ENCODE measurements around the gene RAB43. TPM values are rescaled to one million over a fixed set of nuclear protein-coding genes. Genes with fewer than 3 reads are reported as not detected.
A peak's percentile ranks its signal among the peaks of the same experiment; 100 is the strongest.

RAB43 gene
- total RNA-seq, 1 experiment from 2014 or later = 22.4 TPM

DNA sequence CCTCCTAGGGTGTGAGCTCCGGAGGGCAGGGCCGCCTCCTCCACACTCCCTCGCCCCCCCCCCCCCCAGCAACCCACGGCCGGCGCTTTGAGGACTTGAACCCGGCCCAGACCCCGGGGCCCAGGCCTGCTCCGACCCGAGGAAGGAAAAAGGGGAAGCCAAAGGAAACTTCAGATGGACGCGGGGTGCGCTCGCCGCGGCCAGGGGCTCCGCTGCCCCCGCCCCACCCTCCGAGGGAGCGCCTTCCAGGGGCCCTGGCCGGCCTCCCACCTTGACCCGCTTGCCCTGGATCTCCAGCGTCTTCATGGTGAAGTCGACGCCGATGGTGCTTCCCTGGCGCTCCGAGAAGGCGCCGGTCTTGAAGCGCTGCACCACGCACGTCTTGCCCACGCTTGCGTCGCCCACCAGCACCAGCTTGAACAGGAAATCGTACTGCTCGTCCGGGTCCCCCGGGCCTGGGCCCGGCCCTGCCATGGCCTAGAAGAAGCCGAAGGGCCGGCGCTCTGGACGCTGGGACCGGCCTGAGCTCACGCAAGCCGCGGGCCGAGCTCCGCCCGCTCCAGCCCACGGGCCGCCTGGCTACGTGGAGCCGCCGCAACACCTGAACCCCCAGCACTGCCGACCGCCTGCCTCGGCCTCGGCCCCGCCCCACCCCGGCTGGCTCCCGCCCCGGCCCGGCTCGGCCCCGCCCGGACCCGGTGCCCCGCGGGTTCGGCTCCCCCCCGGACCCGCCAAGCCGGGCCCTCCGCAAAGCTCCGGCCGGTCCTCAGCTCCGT is 400 bp downstream of the RAB43 start:
- H3K27ac ChIP-seq (ENCODE audit: low read length) = peak overlapping the region; percentile 83
- ATAC-seq (peak; percentile 4), DNase-seq (no peak)
- no TSS peak for BruUV-seq (replicated peaks)
- intact Hi-C loops (cut with micrococcal nuclease) = loop anchor here (2.0 kb wide), 2 partner anchors 68 to 128 kb away; partner anchors contain the start of gene COPG1
- H3K27me3 ChIP-seq (ENCODE audit: low read length) = no peaks in the 10 kb centered on the region
- peak overlapping the region; percentile 87 for H3K4me2 ChIP-seq (ENCODE audit: low read length)
- TF ChIP-seq EZH2phosphoT487 (IDR thresholded peaks at IDR 0.05; ENCODE audit: borderline replicate concordance, low read length) = no peak
- no peak for TF ChIP-seq EZH2 (IDR thresholded peaks at IDR 0.05; ENCODE audit: low read length, unreplicated experiment)
- TF ChIP-seq, protein P1, sequence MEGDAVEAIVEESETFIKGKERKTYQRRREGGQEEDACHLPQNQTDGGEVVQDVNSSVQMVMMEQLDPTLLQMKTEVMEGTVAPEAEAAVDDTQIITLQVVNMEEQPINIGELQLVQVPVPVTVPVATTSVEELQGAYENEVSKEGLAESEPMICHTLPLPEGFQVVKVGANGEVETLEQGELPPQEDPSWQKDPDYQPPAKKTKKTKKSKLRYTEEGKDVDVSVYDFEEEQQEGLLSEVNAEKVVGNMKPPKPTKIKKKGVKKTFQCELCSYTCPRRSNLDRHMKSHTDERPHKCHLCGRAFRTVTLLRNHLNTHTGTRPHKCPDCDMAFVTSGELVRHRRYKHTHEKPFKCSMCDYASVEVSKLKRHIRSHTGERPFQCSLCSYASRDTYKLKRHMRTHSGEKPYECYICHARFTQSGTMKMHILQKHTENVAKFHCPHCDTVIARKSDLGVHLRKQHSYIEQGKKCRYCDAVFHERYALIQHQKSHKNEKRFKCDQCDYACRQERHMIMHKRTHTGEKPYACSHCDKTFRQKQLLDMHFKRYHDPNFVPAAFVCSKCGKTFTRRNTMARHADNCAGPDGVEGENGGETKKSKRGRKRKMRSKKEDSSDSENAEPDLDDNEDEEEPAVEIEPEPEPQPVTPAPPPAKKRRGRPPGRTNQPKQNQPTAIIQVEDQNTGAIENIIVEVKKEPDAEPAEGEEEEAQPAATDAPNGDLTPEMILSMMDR (conservative IDR thresholded peaks at IDR 0.05; ENCODE audit: low read depth, low read length) = no peak
- POLR2A ChIA-PET (ENCODE audit: unreplicated experiment) = interaction anchor here (0.7 kb wide), 1 partner anchor 68 kb away, joined by 3 read pairs; no protein-coding TSS in a partner anchor
- H2AFZ ChIP-seq (ENCODE audit: low read length) = peak overlapping the region; percentile 65
- CTCF ChIA-PET = interaction anchor here (0.5 to 0.6 kb wide), 2 partner anchors 159 to 464 kb away, joined by 3 to 6 read pairs; no protein-coding TSS in a partner anchor
- no peaks in the 10 kb centered on the region for H3K9me3 ChIP-seq (ENCODE audit: low read length)
- peaks cover 33% of the 10 kb centered on the region for H3K79me2 ChIP-seq (ENCODE audit: low read length)
- no peaks in the 10 kb centered on the region for H3K36me3 ChIP-seq (ENCODE audit: low read depth, low read length)
- peak overlapping the region; percentile 74 for H3K9ac ChIP-seq (ENCODE audit: low read length)
- no peaks in the 10 kb centered on the region for H3K9me2 ChIP-seq (replicated peaks; ENCODE audit: low read length)
- peaks cover 16% of the 10 kb centered on the region for H3K4me1 ChIP-seq (ENCODE audit: insufficient read depth, low read length)
- H3K4me3 ChIP-seq (ENCODE audit: low read length) = peak overlapping the region; percentile 75
- H4K20me1 ChIP-seq (ENCODE audit: low read length) = no peaks in the 10 kb centered on the region
- no peaks in the 10 kb centered on the region for H3F3A ChIP-seq (ENCODE audit: low read length, unreplicated experiment)

DNA sequence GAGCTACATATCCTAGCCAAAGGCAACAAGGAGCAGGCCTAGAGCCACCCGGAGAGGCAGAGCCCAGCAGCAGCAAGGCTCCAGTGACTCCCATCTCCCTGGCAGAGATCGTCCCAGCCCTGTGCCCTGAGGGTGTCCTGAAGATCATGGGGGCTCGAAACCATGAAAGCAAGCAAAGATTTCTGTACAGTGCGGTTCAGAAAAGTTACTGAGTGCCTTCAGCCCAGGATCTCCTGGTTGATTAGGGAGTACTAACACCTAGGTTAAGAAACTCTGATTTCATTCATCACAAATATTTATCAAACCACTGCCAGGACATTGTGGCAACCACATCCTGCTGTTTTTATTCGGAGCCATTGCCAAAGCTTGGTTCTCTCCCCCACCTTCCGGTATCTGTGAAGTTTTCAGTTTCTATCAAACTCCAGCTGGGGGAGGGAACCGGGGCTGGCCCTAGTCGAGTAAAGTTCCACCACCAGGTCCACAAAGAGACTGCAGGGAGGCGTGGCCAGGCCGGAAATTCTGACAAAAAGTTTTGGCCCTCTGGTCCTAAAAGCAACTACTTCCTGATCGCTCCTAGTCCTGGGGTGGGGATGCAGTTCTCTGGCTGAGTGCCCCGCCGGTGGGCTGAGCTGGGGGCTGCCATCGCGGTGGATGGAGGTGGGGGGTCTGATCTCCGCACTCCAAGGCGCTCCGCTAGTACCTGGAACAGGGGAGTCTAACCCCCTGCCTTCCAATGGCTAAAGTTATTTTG is 1.2 kb downstream of the RAB43 start:
- Histone ChIP-seq H3K9me2 (replicated peaks; ENCODE audit: low read length) (no peaks in the 10 kb centered on the region), H2AFZ (ENCODE audit: low read length) (peak overlapping the region; percentile 65), H3K4me1 (ENCODE audit: insufficient read depth, low read length) (peaks cover 16% of the 10 kb centered on the region), H3K27ac (ENCODE audit: low read length) (peak overlapping the region; percentile 83), H3K9me3 (ENCODE audit: low read length) (no peaks in the 10 kb centered on the region), H3K4me2 (ENCODE audit: low read length) (peak overlapping the region; percentile 87), H3K9ac (ENCODE audit: low read length) (peak overlapping the region; percentile 74), H4K20me1 (ENCODE audit: low read length) (no peaks in the 10 kb centered on the region), H3K4me3 (ENCODE audit: low read length) (peak overlapping the region; percentile 75), H3K27me3 (ENCODE audit: low read length) (no peaks in the 10 kb centered on the region), H3F3A (ENCODE audit: low read length, unreplicated experiment) (no peaks in the 10 kb centered on the region), H3K36me3 (ENCODE audit: low read depth, low read length) (no peaks in the 10 kb centered on the region), H3K79me2 (ENCODE audit: low read length) (peaks cover 33% of the 10 kb centered on the region)
- intact Hi-C loops (cut with micrococcal nuclease) = loop anchor here (2.0 kb wide), 2 partner anchors 68 to 128 kb away; partner anchors contain the start of gene COPG1
- POLR2A ChIA-PET (ENCODE audit: unreplicated experiment) = interaction anchor here (0.7 kb wide), 1 partner anchor 23 kb away, joined by 3 read pairs; no protein-coding TSS in a partner anchor
- BruUV-seq (replicated peaks) = TSS peak; percentile 97
- TF ChIP-seq, protein P1 (conservative IDR thresholded peaks at IDR 0.05; ENCODE audit: low read depth, low read length) = no peak
- TF ChIP-seq EZH2 (IDR thresholded peaks at IDR 0.05; ENCODE audit: low read length, unreplicated experiment) = no peak
- no peak for TF ChIP-seq EZH2phosphoT487 (IDR thresholded peaks at IDR 0.05; ENCODE audit: borderline replicate concordance, low read length)
- peak; percentile 88 for DNase-seq
- peak; percentile 57 for ATAC-seq
- CTCF ChIA-PET = no interaction called here

Measured in PC-3 (cell line).